NCI-H128 (cell line): Measurements from ENCODE around the gene PSRC1.

Experiments used
- DNase-seq: peaks from one replicate; lab custom pipeline; 2025; ENCODE audit not compliant: unreplicated experiment; lab: John Stamatoyannopoulos, UW

The PSRC1 gene

DNA sequence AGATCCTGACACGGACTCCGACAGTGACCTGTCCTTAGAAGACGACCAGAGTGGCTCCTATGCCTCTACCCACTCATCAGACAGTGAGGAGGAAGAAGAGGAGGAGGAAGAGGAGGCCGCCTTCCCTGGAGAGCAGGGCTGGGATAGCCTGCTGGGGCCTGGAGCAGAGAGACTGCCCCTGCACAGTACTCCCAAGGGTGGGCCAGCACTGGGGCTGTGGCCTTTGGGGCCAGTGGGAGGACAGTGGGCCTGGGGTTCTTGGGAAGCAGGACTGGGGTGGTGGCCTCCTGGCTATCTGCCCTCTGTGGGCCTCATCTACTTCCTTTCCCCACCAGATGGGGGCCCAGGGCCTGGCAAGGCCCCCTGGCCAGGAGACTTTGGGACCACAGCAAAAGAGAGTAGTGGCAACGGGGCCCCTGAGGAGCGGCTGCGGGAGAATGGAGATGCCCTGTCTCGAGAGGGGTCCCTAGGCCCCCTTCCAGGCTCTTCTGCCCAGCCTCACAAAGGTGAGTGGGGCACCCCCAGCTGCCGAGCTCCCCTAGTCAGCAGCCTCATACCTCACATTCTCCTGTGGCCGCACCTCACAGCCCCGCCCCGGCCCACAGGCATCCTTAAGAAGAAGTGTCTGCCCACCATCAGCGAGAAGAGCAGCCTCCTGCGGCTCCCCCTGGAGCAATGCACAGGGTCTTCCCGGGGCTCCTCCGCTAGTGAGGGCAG, 10.0 kb downstream of the PSRC1 start:
- no peak for DNase-seq

DNA sequence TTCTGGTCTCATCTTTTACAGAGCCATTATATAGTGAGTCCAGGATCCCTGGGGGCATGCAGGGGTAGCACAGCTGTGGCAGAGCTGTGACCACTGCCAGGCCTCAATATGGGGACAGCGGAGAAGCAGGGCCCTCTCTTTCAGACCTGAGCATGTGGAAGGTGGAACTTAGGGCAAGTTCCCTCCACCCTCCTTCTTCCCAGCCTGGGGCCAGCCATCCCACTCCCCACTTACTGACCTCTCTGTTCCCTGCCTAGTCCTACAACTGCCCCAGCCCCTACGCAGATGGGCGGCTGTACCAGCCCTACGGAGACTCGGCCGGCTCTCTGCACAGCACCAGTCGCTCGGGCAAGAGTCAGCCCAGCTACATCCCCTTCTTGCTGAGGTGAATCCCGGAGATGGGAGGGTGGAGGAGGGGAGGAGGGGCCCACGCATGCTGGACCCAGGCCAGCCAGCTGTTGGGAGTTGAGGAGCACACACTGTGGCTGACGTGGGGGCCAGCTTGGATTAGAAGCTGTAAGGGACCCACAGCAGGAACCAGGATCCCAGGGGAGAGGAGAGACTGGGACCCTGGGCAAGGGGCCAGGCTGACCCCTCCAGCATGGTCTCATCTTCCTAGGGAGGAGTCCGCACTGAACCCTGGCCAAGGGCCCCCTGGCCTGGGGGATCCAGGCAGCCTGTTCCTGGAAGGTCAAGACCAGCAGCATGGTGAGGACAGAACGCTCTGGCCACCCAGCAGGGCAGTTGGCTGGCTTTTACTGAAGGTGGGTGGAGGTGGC, 10.7 kb downstream of the PSRC1 start:
- no peak for DNase-seq

- no peak for DNase-seq
Observed at GRCh38 chr1:109271458-109271857, 11.5 kb downstream of the PSRC1 start.

- no peak for DNase-seq
Observed at GRCh38 chr1:109270623-109271317, 12.2 kb downstream of the PSRC1 start.

GRCh38 chr1:109269981-109270622, 12.8 kb downstream of the PSRC1 start:
- DNase-seq, result no peak

- no peak for DNase-seq
Observed at GRCh38 chr1:109269212-109269980, 13.5 kb downstream of the PSRC1 start.

- DNase-seq, result no peak
Observed at GRCh38 chr1:109268431-109269211, 14.3 kb downstream of the PSRC1 start.

- DNase-seq, result no peak
Observed at GRCh38 chr1:109267743-109268300, 15.1 kb downstream of the PSRC1 start.

DNA sequence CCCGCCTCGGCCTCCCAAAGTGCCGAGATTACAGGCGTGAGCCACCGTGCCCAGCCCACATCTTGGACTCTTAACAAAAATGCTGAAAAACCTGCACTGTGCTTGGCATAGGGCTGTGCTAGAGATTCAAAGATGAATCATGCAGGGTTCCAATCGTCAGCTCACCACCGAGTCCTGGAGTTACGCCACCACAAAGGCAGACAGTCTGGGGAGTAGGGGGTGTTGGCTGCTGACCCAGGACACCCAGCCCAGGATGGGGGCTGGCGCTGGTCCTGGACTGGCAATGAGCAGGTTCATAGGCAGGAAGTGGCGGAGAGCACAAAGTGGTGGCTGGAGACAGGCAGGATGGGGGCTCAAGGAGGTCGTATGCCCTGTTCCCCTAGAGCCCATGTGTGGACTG, 16.0 kb downstream of the PSRC1 start:
- no peak for DNase-seq

DNA sequence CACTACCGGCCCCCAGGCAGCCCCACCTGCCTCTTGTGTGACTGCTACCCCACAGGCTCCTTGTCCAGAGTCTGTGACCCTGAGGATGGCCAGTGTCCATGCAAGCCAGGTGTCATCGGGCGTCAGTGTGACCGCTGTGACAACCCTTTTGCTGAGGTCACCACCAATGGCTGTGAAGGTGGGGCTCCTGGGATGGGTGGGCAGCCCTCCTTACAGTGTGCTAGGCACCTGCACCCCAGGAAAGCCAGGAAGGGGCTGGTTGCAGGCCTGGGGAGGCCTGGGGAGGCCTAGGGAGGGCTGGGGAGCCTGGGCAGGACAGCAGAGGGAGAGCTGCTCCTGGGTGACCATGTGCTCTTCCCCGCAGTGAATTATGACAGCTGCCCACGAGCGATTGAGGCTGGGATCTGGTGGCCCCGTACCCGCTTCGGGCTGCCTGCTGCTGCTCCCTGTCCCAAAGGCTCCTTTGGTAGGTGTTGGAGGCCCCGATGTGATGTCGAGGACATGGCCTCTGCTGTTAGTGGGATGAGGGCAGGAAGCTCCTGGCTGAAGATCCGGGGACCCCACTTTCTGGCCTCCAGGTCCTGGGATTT, 17.1 kb downstream of the PSRC1 start:
- DNase-seq, result no peak

DNA sequence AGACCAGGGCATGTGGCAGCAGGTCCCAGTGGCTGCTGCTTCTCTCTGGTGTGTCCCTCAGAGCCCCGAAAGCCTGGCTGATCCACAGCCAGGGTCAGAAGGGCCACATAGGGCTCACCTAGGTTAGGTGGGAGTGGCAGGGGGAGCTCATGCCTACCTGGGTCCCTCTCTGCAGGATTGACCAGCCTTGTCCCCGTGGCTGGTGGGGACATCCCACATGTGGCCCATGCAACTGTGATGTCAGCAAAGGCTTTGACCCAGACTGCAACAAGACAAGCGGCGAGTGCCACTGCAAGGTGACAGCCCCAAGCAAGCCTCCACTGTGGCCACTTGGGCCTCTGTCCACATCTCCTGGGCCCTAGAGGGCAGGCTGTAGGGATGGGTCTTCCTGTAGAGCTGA, 17.9 kb downstream of the PSRC1 start:
- no peak for DNase-seq

- no peak for DNase-seq
Observed at GRCh38 chr1:109264379-109264755, 18.6 kb downstream of the PSRC1 start.

DNA sequence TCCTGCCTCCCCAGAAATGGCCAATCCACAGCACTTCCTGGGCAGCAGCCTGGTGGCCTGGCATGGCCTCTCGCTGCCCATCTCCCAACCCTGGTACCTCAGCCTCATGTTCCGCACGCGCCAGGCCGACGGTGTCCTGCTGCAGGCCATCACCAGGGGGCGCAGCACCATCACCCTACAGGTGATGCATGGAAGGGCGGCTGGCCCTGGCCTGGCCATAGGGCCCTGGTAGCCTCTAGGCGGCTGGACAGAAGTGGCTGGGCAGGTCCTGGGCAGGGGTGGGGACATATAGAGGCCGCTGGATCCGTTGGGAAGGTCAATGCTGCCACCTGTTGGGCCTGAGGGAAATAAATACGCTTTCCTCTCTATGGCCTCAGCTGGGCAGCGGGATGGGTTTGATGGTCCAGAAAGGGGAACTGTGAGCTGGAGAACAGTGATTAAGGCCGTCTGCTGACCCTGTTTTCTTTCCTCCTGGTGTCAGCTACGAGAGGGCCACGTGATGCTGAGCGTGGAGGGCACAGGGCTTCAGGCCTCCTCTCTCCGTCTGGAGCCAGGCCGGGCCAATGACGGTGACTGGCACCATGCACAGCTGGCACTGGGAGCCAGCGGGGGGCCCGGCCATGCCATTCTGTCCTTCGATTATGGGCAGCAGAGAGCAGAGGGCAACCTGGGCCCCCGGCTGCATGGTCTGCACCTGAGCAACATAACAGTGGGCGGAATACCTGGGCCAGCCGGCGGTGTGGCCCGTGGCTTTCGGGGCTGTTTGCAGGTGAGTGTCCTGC, 19.2 kb downstream of the PSRC1 start:
- DNase-seq, result no peak

- no peak for DNase-seq
Observed at GRCh38 chr1:109263234-109263596, 19.7 kb downstream of the PSRC1 start.

DNA sequence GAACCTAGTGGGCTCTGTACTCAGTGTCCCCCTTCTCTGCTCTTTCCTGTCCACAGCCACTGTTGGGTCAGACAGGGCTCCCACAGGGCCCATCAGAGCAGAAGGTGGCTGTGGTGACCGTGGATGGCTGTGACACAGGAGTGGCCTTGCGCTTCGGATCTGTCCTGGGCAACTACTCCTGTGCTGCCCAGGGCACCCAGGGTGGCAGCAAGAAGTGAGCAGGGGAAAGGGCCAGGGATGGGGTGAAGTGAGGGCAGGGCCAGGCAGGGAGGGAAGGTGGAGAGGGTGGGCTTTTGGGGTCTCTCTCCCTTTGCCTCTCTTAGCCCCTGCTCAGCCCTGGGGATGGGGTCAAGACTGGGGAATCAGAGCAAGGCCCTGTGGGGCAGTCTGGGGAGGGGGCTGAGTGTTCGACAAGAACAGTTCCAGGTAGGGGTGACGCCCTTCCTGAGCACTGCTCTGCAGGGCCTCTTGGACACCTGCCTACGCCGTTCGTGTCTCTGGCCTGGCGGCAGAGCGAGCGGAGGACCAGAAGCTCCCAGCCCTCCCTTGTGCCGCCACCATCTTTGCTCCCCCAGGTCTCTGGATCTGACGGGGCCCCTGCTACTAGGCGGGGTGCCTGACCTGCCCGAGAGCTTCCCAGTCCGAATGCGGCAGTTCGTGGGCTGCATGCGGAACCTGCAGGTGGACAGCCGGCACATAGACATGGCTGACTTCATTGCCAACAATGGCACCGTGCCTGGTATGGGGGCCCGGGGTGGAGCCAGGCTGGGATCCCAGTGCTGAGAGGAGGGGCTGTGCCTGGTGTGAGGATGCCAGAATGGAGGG, 20.5 kb downstream of the PSRC1 start:
- DNase-seq, result no peak

DNA sequence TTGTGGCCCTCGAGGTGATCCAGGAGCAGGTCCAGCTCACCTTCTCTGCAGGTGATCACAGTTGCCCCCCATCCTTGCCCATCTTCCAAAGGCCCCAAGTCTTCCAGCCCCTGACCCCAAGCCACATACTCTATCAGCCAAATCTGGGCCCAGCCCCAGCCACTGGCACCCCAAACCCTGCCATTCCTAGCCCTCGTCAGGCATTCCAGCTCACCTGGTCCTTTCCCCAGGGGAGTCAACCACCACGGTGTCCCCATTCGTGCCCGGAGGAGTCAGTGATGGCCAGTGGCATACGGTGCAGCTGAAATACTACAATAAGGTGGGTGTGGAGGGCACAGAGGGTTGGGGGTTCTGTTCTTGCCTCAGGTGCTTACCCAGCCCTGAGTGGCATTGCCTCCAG, 21.4 kb downstream of the PSRC1 start:
- DNase-seq, result no peak

DNA sequence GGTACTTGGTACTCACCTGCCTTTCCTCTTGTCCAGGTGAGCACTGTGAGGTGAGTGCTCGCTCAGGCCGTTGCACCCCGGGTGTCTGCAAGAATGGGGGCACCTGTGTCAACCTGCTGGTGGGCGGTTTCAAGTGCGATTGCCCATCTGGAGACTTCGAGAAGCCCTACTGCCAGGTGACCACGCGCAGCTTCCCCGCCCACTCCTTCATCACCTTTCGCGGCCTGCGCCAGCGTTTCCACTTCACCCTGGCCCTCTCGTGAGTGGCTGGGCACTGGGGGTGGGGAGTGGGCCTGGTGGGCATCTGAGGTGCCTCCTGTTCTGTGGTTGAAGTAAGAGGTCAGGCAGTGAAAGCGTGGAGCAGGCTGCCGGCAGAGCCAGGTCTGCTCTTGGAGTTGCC, 21.9 kb downstream of the PSRC1 start:
- DNase-seq, result no peak
